BJ (cell line): ENCODE measurements around the gene KRT81. TPM values are rescaled to one million over a fixed set of nuclear protein-coding genes. Genes with fewer than 3 reads are reported as not detected.
"Not testable (repeated sequence)": the region's sequence is repeated elsewhere in the genome, so short reads cannot be mapped to it uniquely, and the experiment has no call there.

ENCODE experiments used
- CTCF ChIA-PET: fragments of 350-600 bp; formaldehyde crosslinking; extraction: SDS; loops from one replicate; lab custom pipeline; 2021; ENCODE audit warnings: antibody characterized with exemption, inconsistent platforms; lab: Yijun Ruan, JAX
- POLR2A ChIA-PET: fragments of 300-600 bp; sonication (Branson Sonifier 250); formaldehyde crosslinking; extraction: SDS; loops from one replicate; lab custom pipeline; 2021; ENCODE audit warnings: antibody characterized with exemption; lab: Charles Lee
- DNase-seq: peaks from one replicate; pipeline ENCODE4 v3.0.0-alpha.2; 2011; ENCODE audit warnings: low read depth
- H3K27me3 ChIP-seq: 2 replicates; pipeline ENCODE4 v1.6.0; 2011; ENCODE audit warnings: low read length; ENCODE audit not compliant: control insufficient read depth, insufficient read depth
- H3K36me3 ChIP-seq: 2 replicates; pipeline ENCODE4 v1.5.1; 2011; ENCODE audit warnings: low read length; ENCODE audit not compliant: control insufficient read depth, insufficient read depth
- H3K4me3 ChIP-seq: 2 replicates; pipeline ENCODE4 v1.5.1; 2011; ENCODE audit warnings: low read depth, mild to moderate bottlenecking, control low read depth, low read length
- polyA plus RNA-seq: library from polyadenylated mRNA; depleted of rRNA; stranded (reverse); fragments of >200 nt; gene quantifications from 2 replicates; pipeline ENCODE4 v1.2.3, GENCODE V29; 2011
- TF ChIP-seq, protein P1 (sequence below): IDR thresholded peaks from 2 replicates; pipeline ENCODE4 v1.5.1; 2011; ENCODE audit warnings: low read depth, mild to moderate bottlenecking, control low read depth, inconsistent platforms, low read length, moderate library complexity; ENCODE audit not compliant: insufficient read depth

KRT81 gene
- polyA plus RNA-seq, 1 experiment: 24.7 TPM

DNA sequence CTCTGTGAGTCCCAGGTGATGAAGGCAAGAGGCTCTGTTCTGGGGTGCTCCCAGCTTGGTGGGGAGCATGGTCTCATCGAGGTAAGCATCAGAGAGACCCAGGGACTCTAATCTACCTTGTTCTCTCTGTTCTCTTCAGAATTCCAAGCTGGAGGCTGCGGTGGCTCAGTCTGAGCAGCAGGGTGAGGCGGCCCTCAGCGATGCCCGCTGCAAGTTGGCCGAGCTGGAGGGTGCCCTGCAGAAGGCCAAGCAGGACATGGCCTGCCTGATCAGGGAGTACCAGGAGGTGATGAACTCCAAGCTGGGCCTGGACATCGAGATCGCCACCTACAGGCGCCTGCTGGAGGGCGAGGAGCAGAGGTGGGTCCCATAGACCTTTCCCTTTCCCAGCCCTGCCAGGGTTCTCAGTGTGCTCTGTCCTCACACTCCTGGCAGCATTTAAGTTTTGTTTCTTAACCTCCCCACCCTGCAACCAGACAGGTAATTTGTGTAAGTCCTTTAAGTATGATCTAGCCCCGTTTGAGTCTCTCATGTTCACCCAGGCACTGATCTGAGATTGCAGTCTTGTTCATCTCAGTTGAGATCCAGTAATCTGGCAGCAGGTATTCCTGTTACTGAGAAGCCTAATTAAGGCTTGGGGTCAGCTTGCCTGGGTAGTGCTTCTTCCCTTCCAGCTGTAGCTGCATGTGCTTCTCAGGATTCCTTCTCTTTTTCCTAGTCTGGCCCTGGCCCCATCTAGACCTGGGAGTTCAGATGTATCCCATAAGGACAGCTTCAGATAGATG is 14.8 kb upstream of the KRT81 start:
- TF ChIP-seq, protein P1, sequence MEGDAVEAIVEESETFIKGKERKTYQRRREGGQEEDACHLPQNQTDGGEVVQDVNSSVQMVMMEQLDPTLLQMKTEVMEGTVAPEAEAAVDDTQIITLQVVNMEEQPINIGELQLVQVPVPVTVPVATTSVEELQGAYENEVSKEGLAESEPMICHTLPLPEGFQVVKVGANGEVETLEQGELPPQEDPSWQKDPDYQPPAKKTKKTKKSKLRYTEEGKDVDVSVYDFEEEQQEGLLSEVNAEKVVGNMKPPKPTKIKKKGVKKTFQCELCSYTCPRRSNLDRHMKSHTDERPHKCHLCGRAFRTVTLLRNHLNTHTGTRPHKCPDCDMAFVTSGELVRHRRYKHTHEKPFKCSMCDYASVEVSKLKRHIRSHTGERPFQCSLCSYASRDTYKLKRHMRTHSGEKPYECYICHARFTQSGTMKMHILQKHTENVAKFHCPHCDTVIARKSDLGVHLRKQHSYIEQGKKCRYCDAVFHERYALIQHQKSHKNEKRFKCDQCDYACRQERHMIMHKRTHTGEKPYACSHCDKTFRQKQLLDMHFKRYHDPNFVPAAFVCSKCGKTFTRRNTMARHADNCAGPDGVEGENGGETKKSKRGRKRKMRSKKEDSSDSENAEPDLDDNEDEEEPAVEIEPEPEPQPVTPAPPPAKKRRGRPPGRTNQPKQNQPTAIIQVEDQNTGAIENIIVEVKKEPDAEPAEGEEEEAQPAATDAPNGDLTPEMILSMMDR: peak; percentile 38
- CTCF ChIA-PET: interaction anchor here (0.6 to 5.3 kb wide), 12 partner anchors 8 to 120 kb away, joined by 3 to 32 read pairs (median 4); no protein-coding TSS in a partner anchor
- no peak for DNase-seq
- POLR2A ChIA-PET: no interaction called here
- no peak overlapping the region for H3K4me3 ChIP-seq
- H3K36me3 ChIP-seq: no peaks in the 10 kb centered on the region
- no peaks in the 10 kb centered on the region; the same call in 1 of the 2 replicates for H3K27me3 ChIP-seq

DNA sequence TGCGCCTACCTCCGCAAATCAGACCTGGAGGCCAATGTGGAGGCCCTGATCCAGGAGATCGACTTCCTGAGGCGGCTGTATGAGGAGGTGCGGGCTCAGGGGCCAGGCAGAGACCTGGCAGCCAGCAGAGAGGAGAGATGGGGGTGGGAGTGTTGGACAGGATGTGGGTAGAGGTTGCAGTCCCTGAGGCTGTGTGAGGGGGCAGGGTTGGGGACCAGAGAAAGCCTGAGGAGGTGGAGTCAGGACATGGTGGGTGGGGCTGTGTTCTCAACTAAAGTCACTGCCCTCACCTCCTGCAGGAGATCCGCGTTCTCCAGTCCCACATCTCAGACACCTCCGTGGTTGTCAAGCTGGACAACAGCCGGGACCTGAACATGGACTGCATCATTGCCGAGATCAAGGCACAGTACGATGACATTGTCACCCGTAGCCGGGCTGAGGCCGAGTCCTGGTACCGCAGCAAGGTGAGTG is 13.6 kb upstream of the KRT81 start:
- POLR2A ChIA-PET, DNase-seq, H3K4me3 ChIP-seq, H3K27me3 ChIP-seq, H3K36me3 ChIP-seq: not testable (repeated sequence)
- CTCF ChIA-PET: interaction anchor here (0.9 to 5.3 kb wide), 3 partner anchors 10 to 41 kb away, joined by 4 to 32 read pairs (median 4); no protein-coding TSS in a partner anchor

DNA sequence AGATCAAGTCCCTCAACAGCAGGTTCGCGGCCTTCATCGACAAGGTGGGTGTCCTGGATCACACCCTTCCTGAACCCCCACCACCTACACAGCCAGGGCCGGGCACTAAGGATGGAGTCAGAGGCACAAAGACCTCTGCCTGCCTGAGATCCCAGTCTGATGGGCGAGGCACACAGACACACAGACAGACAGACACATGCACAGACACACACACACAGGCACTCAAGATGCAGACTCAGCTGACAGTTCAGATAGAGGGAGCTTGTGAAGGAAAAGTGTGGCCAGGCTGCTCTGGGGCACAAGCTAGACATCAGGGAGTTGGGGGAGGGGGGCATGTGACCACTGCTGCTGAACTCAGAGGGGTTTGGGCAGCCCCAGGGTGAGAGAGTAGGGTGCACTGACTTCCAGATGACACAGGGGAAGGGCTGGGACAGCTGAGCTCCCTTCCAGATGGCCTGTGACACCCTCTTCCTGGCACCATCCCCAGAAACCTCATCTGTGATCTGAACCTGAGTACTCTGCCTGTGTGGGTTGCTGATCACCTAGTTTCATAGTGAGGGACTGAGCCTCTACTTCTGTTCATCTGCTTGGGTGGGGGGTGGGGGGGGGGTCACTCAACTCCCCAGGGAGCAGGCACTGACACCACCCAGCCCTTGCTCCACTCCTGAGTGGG is 11.0 kb upstream of the KRT81 start:
- H3K4me3 ChIP-seq, CTCF ChIA-PET, H3K36me3 ChIP-seq, H3K27me3 ChIP-seq, DNase-seq, POLR2A ChIA-PET: not testable (repeated sequence)

DNA sequence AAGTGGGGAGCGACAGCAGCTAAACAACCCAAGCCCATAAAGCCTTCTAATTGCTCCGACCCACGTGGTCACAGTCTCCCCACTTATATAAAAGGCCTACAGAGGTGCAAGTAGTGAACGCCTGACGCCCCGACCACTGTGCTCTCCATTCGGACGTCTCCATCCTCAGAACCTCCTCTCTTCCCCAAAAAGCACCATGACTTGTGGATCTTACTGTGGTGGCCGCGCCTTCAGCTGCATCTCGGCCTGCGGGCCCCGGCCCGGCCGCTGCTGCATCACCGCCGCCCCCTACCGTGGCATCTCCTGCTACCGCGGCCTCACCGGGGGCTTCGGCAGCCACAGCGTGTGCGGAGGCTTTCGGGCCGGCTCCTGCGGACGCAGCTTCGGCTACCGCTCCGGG is 10.4 kb upstream of the KRT81 start:
- H3K36me3 ChIP-seq, POLR2A ChIA-PET, H3K27me3 ChIP-seq, H3K4me3 ChIP-seq, DNase-seq, CTCF ChIA-PET: not testable (repeated sequence)

DNA sequence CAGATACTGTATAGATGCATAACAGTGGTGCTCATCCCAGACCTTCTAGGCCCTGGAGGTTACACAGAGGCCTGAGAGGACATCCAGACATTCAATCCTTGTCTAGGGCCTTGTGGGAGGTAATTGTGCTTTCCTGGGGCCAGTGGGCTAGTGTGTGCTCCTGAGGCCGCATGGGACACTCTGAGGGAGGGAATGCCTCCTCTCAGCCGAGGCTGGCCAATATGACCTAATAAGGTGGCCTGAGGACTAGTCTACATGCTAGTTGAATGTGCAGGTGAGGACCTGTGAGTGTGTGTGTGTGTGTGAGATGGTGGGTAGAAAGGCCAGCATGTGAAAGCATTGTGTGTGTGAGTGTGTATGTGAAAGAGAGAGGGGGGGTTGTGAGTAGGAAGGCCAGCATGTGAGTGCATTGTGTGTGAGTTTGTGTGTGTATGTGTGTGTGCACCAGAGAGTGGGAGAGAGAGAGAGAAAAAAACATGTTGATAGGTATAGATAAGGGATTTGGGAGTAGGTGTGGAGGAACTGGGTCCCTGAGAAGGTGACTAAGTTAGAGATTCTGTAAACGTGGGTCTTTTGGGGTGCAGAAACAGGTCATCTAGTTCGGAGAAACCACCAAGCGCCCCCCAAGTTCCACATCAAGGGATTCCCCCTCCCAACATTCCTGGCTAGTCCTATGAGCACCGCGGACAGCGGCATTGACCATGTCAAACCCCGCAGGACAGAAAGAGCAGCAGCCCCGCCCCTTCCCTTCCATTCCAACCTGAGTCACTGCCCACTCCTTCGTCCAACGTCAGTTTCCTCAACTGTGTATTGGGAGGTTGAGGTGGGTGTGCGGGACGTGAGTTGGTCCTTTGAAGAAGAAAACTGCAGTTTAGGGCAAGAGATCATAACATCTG is 9.7 kb upstream of the KRT81 start:
- Histone ChIP-seq H3K4me3 (no peak overlapping the region), H3K36me3 (no peaks in the 10 kb centered on the region), H3K27me3 (peaks cover 1% of the 10 kb centered on the region; the same call in 1 of the 2 replicates)
- CTCF ChIA-PET: no interaction called here
- no peak for DNase-seq
- POLR2A ChIA-PET: no interaction called here
- TF ChIP-seq, protein P1: no peak

DNA sequence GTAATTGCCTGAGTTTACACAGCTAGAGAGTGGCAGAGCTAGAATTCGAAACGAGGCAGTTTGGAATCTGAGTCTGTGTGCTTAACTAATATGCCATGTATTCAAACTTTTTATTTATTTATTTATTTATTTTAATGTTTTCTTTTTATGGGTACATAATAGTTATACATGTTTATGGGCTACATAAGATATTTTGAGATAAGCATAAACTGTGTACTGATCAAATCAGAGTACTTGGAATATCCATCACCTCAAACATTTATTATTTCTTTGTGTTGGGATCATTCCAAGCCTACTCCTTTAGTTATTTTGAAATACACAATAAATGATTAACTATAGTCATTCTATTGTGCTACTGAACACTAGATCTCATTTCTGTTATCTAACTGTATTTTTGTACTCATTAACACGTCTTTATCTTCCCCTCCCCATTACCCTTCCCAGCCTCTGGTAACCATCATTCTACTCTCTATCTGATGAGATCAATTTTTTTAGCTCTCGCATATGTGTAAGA is 7.4 kb upstream of the KRT81 start:
- Histone ChIP-seq H3K36me3 (no peaks in the 10 kb centered on the region), H3K4me3 (no peak overlapping the region), H3K27me3 (peaks cover 1% of the 10 kb centered on the region; the same call in 1 of the 2 replicates)
- DNase-seq: no peak
- TF ChIP-seq, protein P1: no peak
- ChIA-PET CTCF (interaction anchor here (1.1 kb wide), 1 partner anchor 55 kb away, joined by 3 read pairs; no protein-coding TSS in a partner anchor), POLR2A (no interaction called here)
